GM12892 (cell line): ENCODE data around the gene CAMTA1.

ENCODE experiments used
- POLR2A ChIP-seq: IDR thresholded peaks from 2 replicates; pipeline ENCODE4 v1.6.1; 2011; ENCODE audit warnings: low read depth, low read length, control low read depth
- POLR2AphosphoS5 ChIP-seq: IDR thresholded peaks from 2 replicates; pipeline ENCODE4 v1.6.1; 2011; ENCODE audit warnings: low read depth, low read length, control low read depth
- TAF1 ChIP-seq: IDR thresholded peaks from 2 replicates; pipeline ENCODE4 v1.6.1; 2011; ENCODE audit warnings: low read depth, mild to moderate bottlenecking, control low read depth, low read length, borderline replicate concordance

DNA sequence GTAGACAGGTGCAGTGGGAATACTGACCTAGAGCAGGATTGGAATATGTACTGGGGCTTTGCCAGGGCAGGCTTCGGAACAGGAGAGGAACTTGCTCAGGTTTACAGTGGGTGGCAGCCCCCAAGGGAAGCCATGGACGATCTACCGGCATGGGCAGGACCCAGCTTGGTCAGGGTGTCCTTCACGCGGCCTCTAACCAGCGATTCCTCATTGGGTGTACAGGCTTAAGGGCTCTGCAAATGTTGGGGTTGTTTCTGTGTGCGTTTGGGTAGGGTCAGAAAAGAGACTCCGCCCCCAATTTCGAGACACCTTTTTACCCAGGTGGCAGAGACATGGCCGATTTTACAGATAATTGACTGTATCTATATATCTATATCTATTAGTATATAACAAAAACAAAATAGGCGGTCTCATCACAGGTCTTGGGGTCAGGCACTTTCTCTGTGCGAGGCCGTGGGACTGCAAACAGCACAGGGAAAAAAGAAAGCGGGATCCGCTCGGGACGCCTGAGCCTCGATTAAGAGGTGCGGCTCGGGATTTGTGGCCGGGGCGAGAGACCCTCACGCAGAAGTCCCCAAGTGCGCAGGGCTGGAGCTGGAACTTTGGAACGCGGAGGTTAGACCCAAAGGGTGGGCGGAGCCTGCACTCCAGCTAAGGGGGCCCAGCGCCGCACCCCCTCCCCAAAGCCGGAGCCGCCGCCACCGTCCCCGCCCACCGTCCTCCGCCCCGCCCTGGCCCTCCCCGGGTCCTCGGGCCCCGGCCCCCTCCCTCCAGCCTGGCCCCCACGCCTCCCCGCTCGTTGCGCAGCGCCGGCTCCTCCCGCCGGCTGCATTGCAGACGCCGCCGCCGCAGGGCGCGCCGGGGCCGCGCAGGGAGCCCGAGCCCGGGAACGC lies 918.3 kb downstream of the CAMTA1 start:
- TF ChIP-seq POLR2AphosphoS5: no peak
- TF ChIP-seq TAF1: no peak
- TF ChIP-seq POLR2A: no peak
